NB4 (cell line): Measurements from ENCODE around the gene YBEY.
A peak's percentile ranks its signal among the peaks of the same experiment; 100 is the strongest.

ENCODE experiments used
- DNase-seq: peaks from one replicate; pipeline ENCODE4 v3.0.0; 2010; ENCODE audit warnings: low read depth
- H3K4me3 ChIP-seq: one replicate; pipeline ENCODE4 v1.5.1; 2011; ENCODE audit warnings: mild to moderate bottlenecking, low read depth, low read length, moderate library complexity
- CTCF ChIP-seq: IDR thresholded peaks from one replicate; pipeline ENCODE4 v1.5.1; 2012; ENCODE audit warnings: low read depth, low read length
- MAX ChIP-seq: IDR thresholded peaks from 2 replicates; pipeline ENCODE4 v1.6.1; 2011; ENCODE audit warnings: low read depth, low read length
- MYC ChIP-seq: IDR thresholded peaks from 2 replicates; pipeline ENCODE4 v1.6.1; 2011; ENCODE audit warnings: low read depth, low read length
- POLR2A ChIP-seq: IDR thresholded peaks from 2 replicates; pipeline ENCODE4 v1.6.1; 2011; ENCODE audit warnings: mild to moderate bottlenecking; ENCODE audit not compliant: insufficient read length; ENCODE audit errors: extremely low read depth

Gene YBEY

DNA sequence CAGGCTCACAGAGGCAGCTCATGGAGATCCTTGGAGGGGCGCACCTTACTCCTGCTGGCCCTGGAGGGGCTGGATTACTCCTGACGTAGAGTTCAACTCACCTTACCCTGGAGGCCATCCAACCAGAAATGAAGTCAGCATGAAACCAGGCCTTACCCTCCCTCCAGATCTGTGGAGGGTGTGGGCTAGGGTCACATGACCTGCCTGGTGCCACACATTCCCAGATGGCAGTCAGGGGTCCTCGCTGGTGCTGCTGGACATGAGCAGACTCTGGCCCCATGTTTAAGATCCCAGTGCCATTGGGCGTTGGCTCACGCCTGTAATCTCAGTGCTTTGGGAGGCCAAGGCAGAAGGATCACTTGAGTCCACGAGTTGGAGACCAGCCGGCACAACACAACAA is 33.0 kb downstream of the YBEY start:
- no peak for TF ChIP-seq CTCF
- no peak for TF ChIP-seq POLR2A
- no peak for TF ChIP-seq MYC
- TF ChIP-seq MAX = no peak
- no peak overlapping the region for H3K4me3 ChIP-seq
- no peak for DNase-seq

- peak overlapping the region; percentile 73 for H3K4me3 ChIP-seq
- no peak for DNase-seq
- no peak for TF ChIP-seq MAX
- no peak for TF ChIP-seq POLR2A
- TF ChIP-seq CTCF = no peak
- no peak for TF ChIP-seq MYC
These were observed 34.2 kb downstream of the YBEY start for GRCh38 chr21:46320331-46320801.

GRCh38 chr21:46322351-46323226 is 36.4 kb downstream of the YBEY start:
- H3K4me3 ChIP-seq = peak overlapping the region; percentile 73
- peak; percentile 57 for DNase-seq
- TF ChIP-seq CTCF (no peak), MAX (no peak), MYC (no peak), POLR2A (no peak)

DNA sequence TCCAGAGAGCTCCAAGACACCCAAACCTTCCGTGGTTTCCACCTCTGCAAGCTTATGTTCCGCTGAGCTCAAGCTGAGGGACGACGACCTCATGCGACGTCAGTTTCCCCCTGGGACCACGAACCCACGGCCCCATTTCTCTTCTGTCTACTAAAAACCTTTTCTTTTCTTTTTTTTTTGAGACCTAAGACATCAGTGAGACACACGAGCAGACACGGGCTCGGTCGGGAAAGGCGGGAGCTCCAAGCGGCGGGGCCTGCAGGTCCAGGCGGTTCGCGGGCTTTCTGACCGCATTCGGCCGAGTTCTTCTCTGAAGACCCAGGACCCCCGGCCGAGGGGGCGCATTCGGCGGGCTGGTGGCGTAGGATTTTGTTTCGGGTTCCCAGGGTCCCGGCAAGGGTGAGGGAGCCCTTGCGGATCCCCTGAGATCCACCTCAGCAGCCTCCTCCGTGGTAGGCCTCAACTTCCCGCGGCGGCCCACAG is 37.1 kb downstream of the YBEY start:
- TF ChIP-seq MAX (peak; percentile 33), POLR2A (no peak), CTCF (no peak), MYC (no peak)
- H3K4me3 ChIP-seq = peak overlapping the region; percentile 73
- DNase-seq = peak; percentile 45

DNA sequence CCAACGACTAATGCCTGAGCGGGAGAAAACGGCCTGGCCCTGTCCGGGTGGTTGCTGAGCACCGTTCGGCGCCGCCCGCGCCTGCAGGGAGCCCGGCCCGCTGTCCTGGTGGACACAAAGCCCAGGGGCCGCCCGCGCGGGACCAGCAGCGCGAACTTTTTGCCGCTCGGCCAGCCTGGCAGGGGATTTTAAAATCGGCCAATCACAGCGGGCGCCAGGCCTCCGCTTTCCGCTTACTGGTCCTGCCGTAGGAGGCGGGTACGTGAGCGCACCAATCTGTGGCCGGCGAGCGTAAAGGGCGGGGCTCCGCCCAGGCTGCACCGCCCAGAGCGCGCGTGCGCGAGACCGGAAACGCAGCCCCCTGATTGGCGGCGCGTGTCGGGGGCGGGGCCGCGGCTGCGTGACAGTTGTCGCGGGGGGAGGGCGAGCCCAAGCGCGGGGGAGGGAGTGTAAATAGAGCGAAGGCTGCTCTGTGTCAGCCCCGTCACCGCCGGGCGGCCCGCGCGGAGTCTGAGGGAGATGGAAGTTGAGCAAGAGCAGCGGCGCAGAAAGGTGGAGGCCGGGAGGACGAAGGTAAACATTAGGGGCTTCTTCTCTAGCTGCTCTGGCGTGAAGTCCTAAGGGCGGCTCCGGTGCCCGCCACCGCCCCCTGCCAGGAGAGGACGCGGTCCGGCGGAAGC is 37.7 kb downstream of the YBEY start, which contains the start of the genes C21orf58 and PCNT:
C21orf58 (minus strand) TSS at position 161 of the 680 bp plus-strand sequence. CDS start 1,132 bp downstream, outside the sequence.
PCNT (plus strand) TSS at position 447 of the 680 bp plus-strand sequence; CDS start at position 520, 73 bp downstream.
- peak within 1 kb of the TSS; percentile 83 for H3K4me3 ChIP-seq
- peak; percentile 62 for TF ChIP-seq POLR2A
- TF ChIP-seq MYC = peak; percentile 76; the same call in 1 of the 2 replicates
- TF ChIP-seq MAX = peak; percentile 50
- TF ChIP-seq CTCF = no peak
- DNase-seq = peak; percentile 97
